SK-N-SH (cell line): ENCODE measurements around the gene TAOK1. TPM values are rescaled to one million over a fixed set of nuclear protein-coding genes. Genes with fewer than 3 reads are reported as not detected.

Experiments
- CTCF ChIA-PET: fragments of 300-600, 350-600 bp; formaldehyde crosslinking; extraction: SDS; loops from one replicate; lab custom pipeline; 2021; lab: Yijun Ruan, JAX
- POLR2A ChIA-PET: fragments of 350-600 bp; sonication (Branson Sonifier 250); formaldehyde crosslinking; extraction: SDS; loops from one replicate; lab custom pipeline; 2020; ENCODE audit warnings: antibody characterized with exemption, inconsistent platforms; lab: Yijun Ruan, JAX
- DNase-seq: peaks from one replicate; pipeline ENCODE4 v3.0.0; 2012
- H2AFZ ChIP-seq: fragments of 200-600 bp; sonication (generic); 2 replicates; pipeline ENCODE4 v1.8.1; 2016; ENCODE audit warnings: antibody characterized with exemption, mild to moderate bottlenecking, low read depth
- H3F3A ChIP-seq: fragments of 200-600 bp; sonication (generic); replicated peaks from 2 replicates; pipeline ENCODE3; 2016; ENCODE audit warnings: antibody characterized with exemption, mild to moderate bottlenecking; ENCODE audit not compliant: insufficient read depth
- H3K27ac ChIP-seq, 2 experiments: fragments of 200-500 bp in 1 of 2; fragments of 200-600 bp in 1 of 2; sonication (Bioruptor generic) in 1 of 2; sonication (generic), shearing (Covaris generic) in 1 of 2; 2 replicates each; pipeline versions ENCODE4 v1.5.1 to v1.6.1; 2014 to 2016; ENCODE audit warnings: low read depth in 2 of 2, inconsistent platforms in 1 of 2, low read length in 1 of 2, mild to moderate bottlenecking in 1 of 2, mixed read lengths in 1 of 2
- H3K27me3 ChIP-seq: fragments of 200-600 bp; sonication (generic), shearing (Covaris generic); 2 replicates; pipeline ENCODE4 v1.6.1; 2016; ENCODE audit warnings: mixed run types; ENCODE audit not compliant: insufficient read depth
- H3K36me3 ChIP-seq, 2 experiments: fragments of 200-500 bp in 1 of 2; fragments of 200-600 bp in 1 of 2; sonication (Bioruptor generic) in 1 of 2; sonication (generic) in 1 of 2; replicated peaks in 1 of 2; 2 replicates each; pipeline versions ENCODE3 to v1.5.1; 2014 to 2016; ENCODE audit warnings: low read length in 1 of 2, mild to moderate bottlenecking in 1 of 2; ENCODE audit not compliant: insufficient read depth in 2 of 2, control insufficient read depth in 1 of 2
- H3K4me1 ChIP-seq, 2 experiments: fragments of 200-500 bp in 1 of 2; fragments of 200-600 bp in 1 of 2; sonication (Bioruptor generic) in 1 of 2; sonication (generic), shearing (Covaris generic) in 1 of 2; 2 replicates each; pipeline versions ENCODE4 v1.5.1 to v1.6.1; 2014 to 2016; ENCODE audit warnings: low read depth in 1 of 2, low read length in 1 of 2, mixed run types in 1 of 2; ENCODE audit not compliant: insufficient read depth in 2 of 2, control insufficient read depth in 1 of 2
- H3K4me2 ChIP-seq: fragments of 200-600 bp; sonication (generic), shearing (Covaris generic); 2 replicates; pipeline ENCODE4 v1.6.1; 2017; ENCODE audit warnings: mixed run types
- H3K4me3 ChIP-seq, 2 experiments: fragments of 200-500 bp in 1 of 2; fragments of 200-600 bp in 1 of 2; sonication (Bioruptor generic) in 1 of 2; sonication (generic), shearing (Covaris generic) in 1 of 2; 2 replicates each; pipeline versions ENCODE4 v1.5.1 to v1.8.1; 2014 to 2016; ENCODE audit warnings: low read depth in 2 of 2, inconsistent platforms in 1 of 2, low read length in 1 of 2, mild to moderate bottlenecking in 1 of 2, mixed read lengths in 1 of 2, moderate library complexity in 1 of 2
- H3K79me2 ChIP-seq: fragments of 200-600 bp; sonication (generic); 2 replicates; pipeline ENCODE4 v1.8.1; 2017; ENCODE audit warnings: mild to moderate bottlenecking; ENCODE audit not compliant: insufficient read depth
- H3K9ac ChIP-seq: fragments of 200-600 bp; sonication (generic); 2 replicates; pipeline ENCODE4 v1.6.1; 2017; ENCODE audit warnings: mixed run types
- H3K9me2 ChIP-seq: fragments of 200-600 bp; sonication (generic); 2 replicates; pipeline ENCODE4 v1.6.1; 2017; ENCODE audit warnings: mixed run types
- H3K9me3 ChIP-seq: fragments of 200-600 bp; sonication (generic); 2 replicates; pipeline ENCODE4 v1.6.1; 2017; ENCODE audit warnings: mixed run types, mild to moderate bottlenecking, moderate library complexity
- H4K20me1 ChIP-seq: fragments of 200-600 bp; sonication (generic); 2 replicates; pipeline ENCODE4 v1.6.1; 2017; ENCODE audit warnings: mild to moderate bottlenecking, mixed run types; ENCODE audit not compliant: insufficient read depth
- FOXJ3 ChIP-seq: sonication (generic); formaldehyde crosslinking; IDR thresholded peaks from 2 replicates; pipeline ENCODE4 v1.5.1; 2020; ENCODE audit warnings: mild to moderate bottlenecking, missing genetic modification reagents
- FOXM1 ChIP-seq: IDR thresholded peaks from 2 replicates; pipeline ENCODE4 v1.4.0; 2012; ENCODE audit warnings: low read depth, mild to moderate bottlenecking
- GABPA ChIP-seq: IDR thresholded peaks from 2 replicates; pipeline ENCODE4 v1.4.0; 2012; ENCODE audit warnings: low read depth, mild to moderate bottlenecking
- IRF3 ChIP-seq: fragments of 150-350 bp; IDR thresholded peaks from 2 replicates; pipeline ENCODE4 v1.6.1; 2016; ENCODE audit warnings: mild to moderate bottlenecking, low read depth, low read length
- JUND ChIP-seq: IDR thresholded peaks from 2 replicates; pipeline ENCODE4 v1.4.0; 2012
- MXI1 ChIP-seq: IDR thresholded peaks from 2 replicates; pipeline ENCODE4 v1.6.1; 2012; ENCODE audit warnings: mild to moderate bottlenecking, low read depth, low read length, improper control_type of control experiment
- NRF1 ChIP-seq: IDR thresholded peaks from 2 replicates; pipeline ENCODE4 v1.6.1; 2012; ENCODE audit warnings: low read depth, mild to moderate bottlenecking, low read length
- POLR2AphosphoS5 ChIP-seq: IDR thresholded peaks from 2 replicates; pipeline ENCODE4 v1.6.1; 2012; ENCODE audit warnings: low read depth, low read length
- RCOR1 ChIP-seq: fragments of 150-350 bp; IDR thresholded peaks from 2 replicates; pipeline ENCODE4 v1.6.1; 2017; ENCODE audit warnings: antibody characterized with exemption, low read length
- REST ChIP-seq: IDR thresholded peaks from 2 replicates; pipeline ENCODE4 v1.6.1; 2012; ENCODE audit warnings: mild to moderate bottlenecking, low read depth, low read length, moderate library complexity
- RFX5 ChIP-seq: IDR thresholded peaks from 2 replicates; pipeline ENCODE4 v1.6.1; 2012; ENCODE audit warnings: mild to moderate bottlenecking, improper control_type of control experiment, low read length
- TAF1 ChIP-seq: IDR thresholded peaks from 2 replicates; pipeline ENCODE4 v1.6.1; 2012; ENCODE audit warnings: low read depth, mild to moderate bottlenecking, low read length, moderate library complexity, borderline replicate concordance
- TEAD4 ChIP-seq: IDR thresholded peaks from 2 replicates; pipeline ENCODE4 v1.4.0; 2012; ENCODE audit warnings: mild to moderate bottlenecking, borderline replicate concordance; ENCODE audit not compliant: insufficient read depth
- ZBTB33 ChIP-seq: IDR thresholded peaks from 2 replicates; pipeline ENCODE4 v1.4.0; 2012; ENCODE audit warnings: low read depth, borderline replicate concordance
- WGBS: methylation state at CpG from one replicate; pipeline ENCODE4 v1.1.6; 2017; ENCODE audit warnings: low lambda C conversion rate; 5-methylcytosine and 5-hydroxymethylcytosine counted together
- polyA plus RNA-seq, 3 experiments: library from polyadenylated mRNA; depleted of rRNA; stranded (reverse); fragments of >200 nt; gene quantifications; 2 replicates each; pipeline ENCODE4 v1.2.3, GENCODE V29; 2012
- TF ChIP-seq, protein P1 (sequence below): fragments of 150-350 bp; IDR thresholded peaks from 2 replicates; pipeline ENCODE4 v1.6.1; 2017; ENCODE audit warnings: antibody characterized with exemption, low read length, low read depth, borderline replicate concordance
- TF ChIP-seq, protein P2 (sequence below): IDR thresholded peaks from 2 replicates; pipeline ENCODE4; 2012

The TAOK1 gene
- polyA plus RNA-seq, 1 of the 3 experiments (the other 2 are of a cell fraction) = 5.9 TPM

DNA sequence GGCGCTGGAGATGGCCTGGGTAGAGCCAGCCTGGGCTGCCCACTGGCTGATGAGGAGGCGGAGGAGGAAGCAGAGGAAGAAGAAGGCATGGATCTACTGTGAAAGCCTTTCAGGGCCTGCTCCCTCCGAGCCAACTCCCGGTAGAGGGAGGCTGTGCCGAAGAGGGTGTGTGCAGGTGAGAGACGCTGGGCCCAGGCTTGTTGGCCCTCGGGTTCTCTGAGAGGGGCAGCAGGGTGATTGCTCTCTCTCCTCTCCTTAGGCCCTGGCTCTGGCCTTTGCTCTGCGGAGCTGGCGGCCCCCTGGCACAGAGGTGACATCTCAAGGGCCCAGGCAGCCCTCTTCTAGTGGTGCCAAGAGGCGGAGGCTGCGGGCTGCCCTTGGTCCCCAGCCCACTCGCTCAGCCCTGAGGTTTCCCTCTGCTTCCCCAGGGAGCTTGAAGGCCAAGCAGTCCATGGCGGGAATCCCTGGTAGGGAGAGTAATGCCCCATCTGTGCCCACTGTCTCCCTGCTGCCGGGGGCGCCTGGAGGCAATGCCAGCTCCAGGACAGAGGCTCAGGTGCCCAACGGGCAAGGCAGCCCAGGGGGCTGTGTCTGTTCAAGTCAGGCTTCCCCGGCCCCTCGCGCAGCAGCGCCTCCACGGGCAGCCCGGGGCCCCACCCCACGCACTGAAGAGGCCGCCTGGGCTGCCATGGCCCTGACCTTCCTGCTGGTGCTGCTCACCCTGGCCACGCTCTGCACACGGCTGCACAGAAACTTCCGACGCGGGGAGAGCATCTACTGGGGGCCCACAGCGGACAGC, 181.9 kb downstream of the TAOK1 start:
- DNase-seq = peak; percentile 68
- H2AFZ ChIP-seq = no peak overlapping the region
- ChIA-PET CTCF (interaction anchor here (0.7 to 11.6 kb wide), 33 partner anchors 8 to 541 kb away, joined by 3 to 166 read pairs (median 4); partner anchors contain the start of genes ANKRD13B, GIT1, MYO18A and SSH2), POLR2A (no interaction called here)
- no peak overlapping the region for H3K4me2 ChIP-seq
- peaks cover 6% of the 10 kb centered on the region; the same call in 1 of the 2 replicates for H3K79me2 ChIP-seq
- H3K4me1 ChIP-seq = peaks cover 8 to 21% of the 10 kb centered on the region in 2 experiments; a peak in 1 of 4 replicates
- H3K4me3 ChIP-seq = no peak overlapping the region
- TF ChIP-seq FOXJ3 (CRISPR knock-in tag) = no peak
- TF ChIP-seq, protein P1, sequence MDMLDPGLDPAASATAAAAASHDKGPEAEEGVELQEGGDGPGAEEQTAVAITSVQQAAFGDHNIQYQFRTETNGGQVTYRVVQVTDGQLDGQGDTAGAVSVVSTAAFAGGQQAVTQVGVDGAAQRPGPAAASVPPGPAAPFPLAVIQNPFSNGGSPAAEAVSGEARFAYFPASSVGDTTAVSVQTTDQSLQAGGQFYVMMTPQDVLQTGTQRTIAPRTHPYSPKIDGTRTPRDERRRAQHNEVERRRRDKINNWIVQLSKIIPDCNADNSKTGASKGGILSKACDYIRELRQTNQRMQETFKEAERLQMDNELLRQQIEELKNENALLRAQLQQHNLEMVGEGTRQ = no peak
- no peak for TF ChIP-seq IRF3
- TF ChIP-seq NRF1 = no peak
- TF ChIP-seq REST = no peak
- TF ChIP-seq TEAD4 = no peak
- TF ChIP-seq JUND = no peak
- TF ChIP-seq MXI1 = no peak
- no peak for TF ChIP-seq RCOR1
- no peak for TF ChIP-seq FOXM1
- TF ChIP-seq GABPA = no peak
- TF ChIP-seq TAF1 = no peak
- TF ChIP-seq POLR2AphosphoS5 = no peak
- TF ChIP-seq RFX5 = no peak
- TF ChIP-seq, protein P2, sequence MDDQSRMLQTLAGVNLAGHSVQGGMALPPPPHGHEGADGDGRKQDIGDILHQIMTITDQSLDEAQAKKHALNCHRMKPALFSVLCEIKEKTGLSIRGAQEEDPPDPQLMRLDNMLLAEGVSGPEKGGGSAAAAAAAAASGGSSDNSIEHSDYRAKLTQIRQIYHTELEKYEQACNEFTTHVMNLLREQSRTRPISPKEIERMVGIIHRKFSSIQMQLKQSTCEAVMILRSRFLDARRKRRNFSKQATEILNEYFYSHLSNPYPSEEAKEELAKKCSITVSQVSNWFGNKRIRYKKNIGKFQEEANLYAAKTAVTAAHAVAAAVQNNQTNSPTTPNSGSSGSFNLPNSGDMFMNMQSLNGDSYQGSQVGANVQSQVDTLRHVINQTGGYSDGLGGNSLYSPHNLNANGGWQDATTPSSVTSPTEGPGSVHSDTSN = no peak
- TF ChIP-seq ZBTB33 = no peak
- TF ChIP-seq, all 33 proteins: peak for 0
- Histone ChIP-seq H3K9ac (no peak overlapping the region), H3K36me3 (peaks cover 0 to 43% of the 10 kb centered on the region in 2 experiments), H3K27me3 (no peaks in the 10 kb centered on the region), H3K9me2 (no peaks in the 10 kb centered on the region), H4K20me1 (0 out of 2 replicates have a peak, but pooled peaks cover 4% of the 10 kb centered on the region), H3K9me3 (no peaks in the 10 kb centered on the region), H3F3A (peaks cover 7% of the 10 kb centered on the region), H3K27ac (no peak overlapping the region)
- 77% methylated on average over 15 of the region's 30 CpGs for WGBS
